H1 (cell line): ENCODE data around the gene POLA1. TPM values are rescaled to one million over a fixed set of nuclear protein-coding genes. Genes with fewer than 3 reads are reported as not detected.
A peak's percentile ranks its signal among the peaks of the same experiment; 100 is the strongest.

Experiments
- CTCF ChIA-PET: fragments of 300-600 bp; sonication (Branson Sonifier 250); formaldehyde crosslinking; loops from one replicate; lab custom pipeline; 2021; ENCODE audit not compliant: partially characterized antibody; lab: Charles Lee
- POLR2A ChIA-PET: fragments of 300-600 bp; sonication (Branson Sonifier 250); formaldehyde crosslinking; loops from one replicate; lab custom pipeline; 2021; ENCODE audit warnings: inconsistent platforms; ENCODE audit not compliant: partially characterized antibody; lab: Charles Lee
- DNase-seq, 2 experiments: peaks; one replicate each; pipeline versions ENCODE4 v3.0.0 to v3.0.0-alpha.2; 2010 to 2022; ENCODE audit warnings: low spot score in 2 of 2, low read depth in 1 of 2, mixed read lengths in 1 of 2
- FAIRE-seq: peaks from 2 replicates; lab custom pipeline; 2011; peaks lifted over from hg19 to GRCh38; lab: Jason Lieb, UNC
- H2AFZ ChIP-seq: 2 replicates; pipeline ENCODE4 v1.8.1; 2012; ENCODE audit warnings: low read length, inconsistent platforms
- H2AK5ac ChIP-seq: 2 replicates; pipeline ENCODE4 v1.6.1; 2013; ENCODE audit warnings: low read depth, low read length
- H2BK120ac ChIP-seq: replicated peaks from 2 replicates; pipeline ENCODE3; 2013; ENCODE audit warnings: low read depth, low read length, inconsistent platforms
- H2BK12ac ChIP-seq: 2 replicates; pipeline ENCODE4 v1.6.1; 2013; ENCODE audit warnings: low read depth, low read length
- H2BK15ac ChIP-seq: 2 replicates; pipeline ENCODE4 v1.6.1; 2013; ENCODE audit warnings: low read length
- H2BK20ac ChIP-seq: 2 replicates; pipeline ENCODE4 v1.6.1; 2013; ENCODE audit warnings: low read length
- H2BK5ac ChIP-seq: 2 replicates; pipeline ENCODE4 v1.6.1; 2013; ENCODE audit warnings: low read depth, low read length
- H3K14ac ChIP-seq: 2 replicates; pipeline ENCODE4 v1.6.1; 2013; ENCODE audit warnings: inconsistent platforms; ENCODE audit not compliant: insufficient read length
- H3K18ac ChIP-seq: 2 replicates; pipeline ENCODE4 v1.6.1; 2013; ENCODE audit warnings: low read length; ENCODE audit errors: extremely low read depth
- H3K23ac ChIP-seq: 2 replicates; pipeline ENCODE4 v1.6.1; 2013; ENCODE audit warnings: inconsistent platforms; ENCODE audit not compliant: insufficient read length
- H3K23me2 ChIP-seq: 2 replicates; pipeline ENCODE4 v1.6.1; 2013; ENCODE audit warnings: low read depth, low read length
- H3K27ac ChIP-seq: 2 replicates; pipeline ENCODE4 v1.6.1; 2011; ENCODE audit warnings: low read depth, low read length, inconsistent platforms
- H3K27me3 ChIP-seq, 4 experiments: replicated peaks in 1 of 4; 1 replicate in 1 of 4; 2 replicates in 3 of 4; pipeline versions ENCODE4 v1.6.1 to v1.8.1; 2011 to 2013; ENCODE audit warnings: low read length in 3 of 4, mild to moderate bottlenecking in 3 of 4, inconsistent platforms in 2 of 4, mixed read lengths in 2 of 4, moderate library complexity in 1 of 4; ENCODE audit not compliant: control insufficient read depth in 3 of 4, insufficient read depth in 3 of 4; ENCODE audit errors: extremely low read depth in 1 of 4
- H3K36me3 ChIP-seq, 4 experiments: 2 replicates each; pipeline versions ENCODE4 v1.6.1 to v1.8.1; 2011 to 2013; ENCODE audit warnings: mild to moderate bottlenecking in 4 of 4, low read length in 3 of 4, moderate library complexity in 2 of 4, control low read depth in 1 of 4, inconsistent platforms in 1 of 4; ENCODE audit not compliant: insufficient read depth in 4 of 4, control insufficient read depth in 2 of 4
- H3K4ac ChIP-seq: replicated peaks from 2 replicates; pipeline ENCODE3; 2013; ENCODE audit warnings: low read length, low read depth, mixed read lengths, inconsistent platforms; ENCODE audit not compliant: insufficient read length
- H3K4me1 ChIP-seq, 4 experiments: replicated peaks in 1 of 4; 1 replicate in 1 of 4; 2 replicates in 3 of 4; pipeline versions ENCODE4 v1.6.1 to v1.8.1; 2011 to 2013; ENCODE audit warnings: low read length in 3 of 4, inconsistent platforms in 2 of 4, mixed read lengths in 1 of 4; ENCODE audit not compliant: insufficient read depth in 4 of 4, control insufficient read depth in 3 of 4
- H3K4me2 ChIP-seq, 2 experiments: 2 replicates each; pipeline versions ENCODE4 v1.6.1 to v1.8.1; 2011 to 2013; ENCODE audit warnings: low read depth in 2 of 2, low read length in 2 of 2, control low read depth in 1 of 2, inconsistent platforms in 1 of 2, mild to moderate bottlenecking in 1 of 2; ENCODE audit not compliant: insufficient read depth in 1 of 2
- H3K4me3 ChIP-seq, 4 experiments: fragments of 200-600, 300-600 bp in 1 of 4; sonication (generic), shearing (Covaris generic), sonication (Bioruptor Twin) in 1 of 4; 2 replicates each; pipeline versions ENCODE4 v1.5.1 to v1.8.1; 2011 to 2016; ENCODE audit warnings: low read length in 4 of 4, low read depth in 3 of 4, control low read depth in 2 of 4, inconsistent platforms in 2 of 4, mild to moderate bottlenecking in 2 of 4, mixed read lengths in 1 of 4, moderate library complexity in 1 of 4; ENCODE audit not compliant: insufficient read depth in 2 of 4; ENCODE audit errors: extremely low read depth in 1 of 4
- H3K56ac ChIP-seq: replicated peaks from 2 replicates; pipeline ENCODE3; 2013; ENCODE audit warnings: low read depth, mild to moderate bottlenecking, mixed read lengths, low read length, inconsistent platforms; ENCODE audit not compliant: insufficient read length
- H3K79me1 ChIP-seq: 2 replicates; pipeline ENCODE4 v1.6.1; 2013; ENCODE audit warnings: low read depth, low read length, control low read depth
- H3K79me2 ChIP-seq, 2 experiments: 2 replicates each; pipeline versions ENCODE4 v1.6.1 to v1.8.1; 2012 to 2013; ENCODE audit warnings: low read length in 2 of 2, mild to moderate bottlenecking in 2 of 2, inconsistent platforms in 1 of 2; ENCODE audit not compliant: insufficient read depth in 2 of 2, control insufficient read depth in 1 of 2
- H3K9ac ChIP-seq, 4 experiments: replicated peaks in 1 of 4; 1 replicate in 1 of 4; 2 replicates in 3 of 4; pipeline versions ENCODE4 v1.6.1 to v1.8.1; 2011 to 2013; ENCODE audit warnings: low read depth in 3 of 4, low read length in 3 of 4, control low read depth in 2 of 4, mild to moderate bottlenecking in 2 of 4, moderate library complexity in 2 of 4, inconsistent platforms in 1 of 4; ENCODE audit errors: extremely low read depth in 1 of 4
- H3K9me3 ChIP-seq, 2 experiments: 2 replicates each; pipeline versions ENCODE4 v1.6.1 to v1.8.1; 2012 to 2013; ENCODE audit warnings: mild to moderate bottlenecking in 2 of 2, moderate library complexity in 2 of 2, control low read depth in 1 of 2, inconsistent platforms in 1 of 2, low read depth in 1 of 2, low read length in 1 of 2, mixed read lengths in 1 of 2; ENCODE audit not compliant: insufficient read depth in 2 of 2
- H4K20me1 ChIP-seq, 2 experiments: replicated peaks in 1 of 2; 2 replicates each; pipeline versions ENCODE3 to v1.8.1; 2011 to 2013; ENCODE audit warnings: inconsistent platforms in 2 of 2, low read length in 2 of 2, mild to moderate bottlenecking in 1 of 2; ENCODE audit not compliant: insufficient read depth in 2 of 2, control insufficient read depth in 1 of 2
- H4K5ac ChIP-seq: 2 replicates; pipeline ENCODE4 v1.6.1; 2013; ENCODE audit warnings: low read length, low read depth, mixed read lengths, inconsistent platforms; ENCODE audit not compliant: insufficient read length
- H4K8ac ChIP-seq: 2 replicates; pipeline ENCODE4 v1.8.0; 2013; ENCODE audit warnings: mild to moderate bottlenecking, moderate library complexity, low read length, inconsistent platforms; ENCODE audit not compliant: insufficient read depth; ENCODE audit errors: extremely low read depth
- H4K91ac ChIP-seq: replicated peaks from 2 replicates; pipeline ENCODE3; 2013; ENCODE audit warnings: low read length, mixed read lengths, inconsistent platforms; ENCODE audit not compliant: insufficient read length
- BCL11A ChIP-seq, 2 experiments: IDR thresholded peaks; one replicate each; pipeline ENCODE4 v1.6.1; 2011; ENCODE audit warnings: low read depth in 2 of 2, low read length in 2 of 2, mild to moderate bottlenecking in 2 of 2
- CBX5 ChIP-seq: fragments of 300-800, 300-1000 bp; sonication (generic); IDR thresholded peaks from 2 replicates; pipeline ENCODE4 v1.7.1; 2016; ENCODE audit warnings: antibody characterized with exemption, low read length, low read depth
- CHD2 ChIP-seq: IDR thresholded peaks from 2 replicates; pipeline ENCODE4 v1.6.1; 2012; ENCODE audit warnings: low read length, improper control_type of control experiment
- CREB1 ChIP-seq: IDR thresholded peaks from 2 replicates; pipeline ENCODE4 v1.6.1; 2012; ENCODE audit warnings: inconsistent platforms
- NANOG ChIP-seq: IDR thresholded peaks from 2 replicates; pipeline ENCODE4 v1.6.1; 2011; ENCODE audit warnings: low read length, low read depth, mild to moderate bottlenecking, inconsistent platforms; ENCODE audit not compliant: insufficient read depth, poor library complexity, severe bottlenecking
- NRF1 ChIP-seq: IDR thresholded peaks from 2 replicates; pipeline ENCODE4 v1.6.1; 2011; ENCODE audit warnings: mild to moderate bottlenecking, low read depth, low read length, improper control_type of control experiment
- POU5F1 ChIP-seq: IDR thresholded peaks from 2 replicates; pipeline ENCODE4 v1.6.1; 2011; ENCODE audit warnings: low read depth, mild to moderate bottlenecking, low read length, moderate library complexity
- RBBP5 ChIP-seq: IDR thresholded peaks from 2 replicates; pipeline ENCODE4 v1.7.1; 2012; ENCODE audit warnings: low read depth, mild to moderate bottlenecking, inconsistent platforms, low read length, moderate library complexity, borderline replicate concordance
- SAP30 ChIP-seq: fragments of 300-600 bp; sonication (generic); IDR thresholded peaks from 2 replicates; pipeline ENCODE4 v1.7.1; 2012; ENCODE audit warnings: low read length, moderate library complexity, mild to moderate bottlenecking, inconsistent platforms; ENCODE audit not compliant: insufficient read depth, insufficient replicate concordance
- SP2 ChIP-seq: IDR thresholded peaks from 2 replicates; pipeline ENCODE4 v1.6.1; 2012; ENCODE audit warnings: mild to moderate bottlenecking, low read length, inconsistent platforms
- SP4 ChIP-seq: IDR thresholded peaks from 2 replicates; pipeline ENCODE4 v1.6.1; 2012; ENCODE audit warnings: low read length, inconsistent platforms
- SRF ChIP-seq: IDR thresholded peaks from 2 replicates; pipeline ENCODE4 v1.6.1; 2011; ENCODE audit warnings: mild to moderate bottlenecking, low read depth, low read length, moderate library complexity
- SUZ12 ChIP-seq: fragments of 200-600 bp; sonication (generic); IDR thresholded peaks from 2 replicates; pipeline ENCODE4 v1.6.1; 2012; ENCODE audit warnings: mild to moderate bottlenecking, inconsistent platforms, low read length, moderate library complexity, mixed read lengths
- TAF7 ChIP-seq: optimal IDR thresholded peaks from 2 replicates; pipeline ENCODE3; 2011; ENCODE audit warnings: low read depth, mild to moderate bottlenecking, inconsistent platforms, low read length, moderate library complexity, borderline replicate concordance
- WGBS, 2 experiments: shearing (Covaris generic) in 1 of 2; methylation state at CpG; one replicate each; pipeline versions ENCODE4 v1.1.6 to v1.1.7; 2013 to 2015; ENCODE audit warnings: low lambda C conversion rate in 2 of 2, mixed read lengths in 2 of 2, inconsistent platforms in 1 of 2, low coverage in 1 of 2, missing lambda C conversion rate in 1 of 2; ENCODE audit not compliant: insufficient replicate concordance in 2 of 2, insufficient coverage in 1 of 2, insufficient read length in 1 of 2; ENCODE audit errors: extremely low coverage in 1 of 2, missing lambda C conversion rate in 1 of 2; 5-methylcytosine and 5-hydroxymethylcytosine counted together
- polyA plus RNA-seq, 7 experiments: library from polyadenylated mRNA; depleted of rRNA in 3 of 7; stranded (reverse) in 5 of 7; unstranded in 2 of 7; fragments of >200 nt in 5 of 7; fragments of 200-250 nt in 2 of 7; gene quantifications; 1 replicate in 5 of 7; 2 replicates in 1 of 7; 4 replicates in 1 of 7; pipeline versions ENCODE4 v1.2.1 to v1.2.3, GENCODE V29; 2011 to 2013; ENCODE audit warnings: missing spikeins in 2 of 7, mixed read lengths in 2 of 7
- total RNA-seq: library from RNA; stranded (reverse); fragmentation: NEBNext Ultra II Directional; extraction: Animal tissue kit (Norgen Biotek cat#: 25700); gene quantifications from 2 replicates; pipeline ENCODE4 v1.2.1, GENCODE V29; 2021

The POLA1 gene
- total and polyA plus RNA-seq, 2 of the 8 experiments (the other 6 are each of a cell fraction or from before 2014, with no cell fraction given), result 5.6 to 34.9 TPM

GRCh38 chrX:24648495-24648894 is 45.2 kb upstream of the POLA1 start:
- no peak for DNase-seq
- no peak overlapping the region for H2AK5ac ChIP-seq
- H3K27me3 ChIP-seq, result no peaks in the 10 kb centered on the region
- no peaks in the 10 kb centered on the region for H3K36me3 ChIP-seq
- H3K23me2 ChIP-seq, result 0 out of 2 replicates have a peak, but pooled peaks cover 4% of the 10 kb centered on the region
- H3K27ac ChIP-seq, result no peak overlapping the region
- no peak overlapping the region for H3K9ac ChIP-seq
- H3K56ac ChIP-seq, result no peak overlapping the region
- no peak overlapping the region for H2AFZ ChIP-seq
- no peak overlapping the region for H2BK5ac ChIP-seq
- H3K23ac ChIP-seq, result no peak overlapping the region
- H3K9me3 ChIP-seq, result no peaks in the 10 kb centered on the region
- no peak overlapping the region for H2BK12ac ChIP-seq
- H3K4ac ChIP-seq, result no peak overlapping the region
- WGBS, 2 experiments, result 85% methylated on average over 2 of the region's 6 CpGs; no CpG with 5 or more reads in 1 of the 2 experiments
- no peak overlapping the region for H4K5ac ChIP-seq
- H2BK15ac ChIP-seq, result no peak overlapping the region
- no peaks in the 10 kb centered on the region for H3K79me1 ChIP-seq
- H2BK20ac ChIP-seq, result no peak overlapping the region
- no peak overlapping the region for H4K8ac ChIP-seq
- no peak for FAIRE-seq
- H2BK120ac ChIP-seq, result no peak overlapping the region
- peaks cover 0 to 14% of the 10 kb centered on the region in 2 experiments; a peak in 2 of 4 replicates for H3K79me2 ChIP-seq
- H4K91ac ChIP-seq, result no peak overlapping the region
- ChIA-PET CTCF (interaction anchor here (0.6 to 1.1 kb wide), 2 partner anchors 15 to 28 kb away, joined by 3 to 4 read pairs; no protein-coding TSS in a partner anchor), POLR2A (no interaction called here)
- H3K4me1 ChIP-seq, result peaks cover 0 to 14% (median 6%) of the 10 kb centered on the region in 4 experiments; a peak in 4 of 7 replicates
- H3K4me3 ChIP-seq, result no peak overlapping the region
- H3K18ac ChIP-seq, result no peak overlapping the region
- peak overlapping the region in 1 of 2 experiments; percentile 93; a peak in 1 of 4 replicates for H3K4me2 ChIP-seq
- no peak overlapping the region for H3K14ac ChIP-seq
- no peaks in the 10 kb centered on the region for H4K20me1 ChIP-seq
- TF ChIP-seq CREB1 (no peak), NANOG (no peak), NRF1 (no peak), SAP30 (no peak), TAF7 (no peak), SP4 (no peak), SUZ12 (no peak), BCL11A (IDR thresholded peaks at IDR 0.05; ENCODE audit: low read depth in 2 of 2, low read length in 2 of 2) (no peak), POU5F1 (no peak), CHD2 (no peak), SP2 (no peak), CBX5 (no peak), RBBP5 (no peak), SRF (no peak)
